HG02973 (cell line): ENCODE measurements around the gene CEP43.
A peak's percentile ranks its signal among the peaks of the same experiment; 100 is the strongest.

Source experiments
- ATAC-seq: cut with Tn5 transposase; IDR thresholded peaks from one replicate; pipeline ENCODE4 v1.9.1; 2021; ENCODE audit warnings: moderate library complexity; ENCODE audit not compliant: unreplicated experiment

CEP43 gene

GRCh38 chr6:166966268-166966667 lies 32.9 kb upstream of the CEP43 start:
- ATAC-seq: no peak

GRCh38 chr6:166969390-166970002 lies 29.7 kb upstream of the CEP43 start:
- no peak for ATAC-seq

GRCh38 chr6:166970091-166970490 lies 29.1 kb upstream of the CEP43 start:
- ATAC-seq: no peak

GRCh38 chr6:166970776-166971175 lies 28.4 kb upstream of the CEP43 start:
- no peak for ATAC-seq

GRCh38 chr6:166971271-166971670 lies 27.9 kb upstream of the CEP43 start:
- ATAC-seq: no peak

- no peak for ATAC-seq
Observed at GRCh38 chr6:166972101-166972500, 27.1 kb upstream of the CEP43 start.

- ATAC-seq: no peak
Observed at GRCh38 chr6:166976636-166977035, 22.6 kb upstream of the CEP43 start.

- ATAC-seq: no peak
Observed at GRCh38 chr6:166977621-166978525, 21.3 kb upstream of the CEP43 start.

- ATAC-seq: no peak
Observed at GRCh38 chr6:166980738-166981137, 18.5 kb upstream of the CEP43 start.

GRCh38 chr6:166987448-166987847 lies 11.7 kb upstream of the CEP43 start:
- ATAC-seq: no peak

GRCh38 chr6:166987930-166988329 lies 11.3 kb upstream of the CEP43 start:
- ATAC-seq: no peak

- no peak for ATAC-seq
Observed at GRCh38 chr6:166988674-166989201, 10.5 kb upstream of the CEP43 start.

GRCh38 chr6:166989427-166990032 lies 9.7 kb upstream of the CEP43 start:
- no peak for ATAC-seq

GRCh38 chr6:166996406-166996805 lies 2.8 kb upstream of the CEP43 start:
- ATAC-seq: no peak

GRCh38 chr6:166997348-166997747 lies 1.8 kb upstream of the CEP43 start:
- ATAC-seq: no peak

- ATAC-seq: peak; percentile 30
Observed at GRCh38 chr6:166997768-166998255, 1.4 kb upstream of the CEP43 start.

- peak; percentile 1 for ATAC-seq
Observed at GRCh38 chr6:166998256-166999144, 697 bp upstream of the CEP43 start.

- no peak for ATAC-seq
Observed at GRCh38 chr6:166999884-167000253, 672 bp downstream of the CEP43 start.

- ATAC-seq: no peak
Observed at GRCh38 chr6:167000759-167001158, 1.6 kb downstream of the CEP43 start.

GRCh38 chr6:167005350-167006159 lies 6.4 kb downstream of the CEP43 start:
- no peak for ATAC-seq
